Measurements from ENCODE around the gene DNAJB11.

- TF ChIP-seq CTCF (IDR thresholded peaks at IDR 0.05) (no peak), ZFX (IDR thresholded peaks at IDR 0.05; ENCODE audit: borderline replicate concordance) (no peak)
Observed at GRCh38 chr3:186569779-186570095, 783 bp upstream of the DNAJB11 start.
